Astrocyte (in vitro differentiated cells and primary cell): ENCODE results near the gene BCO2. TPM values are rescaled to one million over a fixed set of nuclear protein-coding genes. Genes with fewer than 3 reads are reported as not detected.

Experiments
- DNase-seq: peaks from one replicate; pipeline ENCODE4 v3.0.0-alpha.2; 2010; ENCODE audit warnings: low read depth
- FAIRE-seq: peaks from 2 replicates; lab custom pipeline; 2011; peaks lifted over from hg19 to GRCh38; lab: Jason Lieb, UNC
- H2AFZ ChIP-seq: 2 replicates; pipeline ENCODE4 v1.6.0; 2012; ENCODE audit warnings: low read depth, low read length, inconsistent platforms
- H3K27ac ChIP-seq: 2 replicates; pipeline ENCODE4 v1.5.1; 2011; ENCODE audit warnings: low read depth, low read length, inconsistent platforms
- H3K27me3 ChIP-seq: 2 replicates; pipeline ENCODE4 v1.6.0; 2011; ENCODE audit warnings: low read length, inconsistent platforms; ENCODE audit not compliant: insufficient read depth
- H3K36me3 ChIP-seq: 2 replicates; pipeline ENCODE4 v1.5.1; 2011; ENCODE audit warnings: low read length, inconsistent platforms; ENCODE audit not compliant: insufficient read depth
- H3K4me1 ChIP-seq: 2 replicates; pipeline ENCODE4 v1.5.1; 2011; ENCODE audit warnings: low read length, inconsistent platforms; ENCODE audit not compliant: insufficient read depth
- H3K4me2 ChIP-seq: 2 replicates; pipeline ENCODE4 v1.6.0; 2012; ENCODE audit warnings: low read length, inconsistent platforms
- H3K4me3 ChIP-seq: 2 replicates; pipeline ENCODE4 v1.5.1; 2011; ENCODE audit warnings: low read depth, mild to moderate bottlenecking, low read length, inconsistent platforms; ENCODE audit not compliant: insufficient read depth
- H3K79me2 ChIP-seq: 2 replicates; pipeline ENCODE4 v1.6.0; 2012; ENCODE audit warnings: mild to moderate bottlenecking, low read length, inconsistent platforms; ENCODE audit not compliant: insufficient read depth
- H3K9ac ChIP-seq: 2 replicates; pipeline ENCODE4 v1.6.0; 2012; ENCODE audit warnings: mild to moderate bottlenecking, low read length, inconsistent platforms
- H3K9me3 ChIP-seq: 2 replicates; pipeline ENCODE4 v1.5.1; 2012; ENCODE audit warnings: low read depth, mild to moderate bottlenecking, low read length, inconsistent platforms; ENCODE audit not compliant: insufficient read depth
- H4K20me1 ChIP-seq: 2 replicates; pipeline ENCODE4 v1.6.0; 2012; ENCODE audit warnings: low read length, inconsistent platforms; ENCODE audit not compliant: insufficient read depth
- H3K27ac Mint-ChIP-seq: one replicate; pipeline ENCODE4 v1.8.0; 2021; ENCODE audit warnings: mild to moderate bottlenecking, mixed read lengths; ENCODE audit not compliant: unreplicated experiment
- H3K27me3 Mint-ChIP-seq: one replicate; pipeline ENCODE4 v1.8.0; 2021; ENCODE audit warnings: low read depth, mixed read lengths; ENCODE audit not compliant: unreplicated experiment
- H3K36me3 Mint-ChIP-seq: one replicate; pipeline ENCODE4 v1.8.0; 2021; ENCODE audit warnings: low read depth, mixed read lengths; ENCODE audit not compliant: unreplicated experiment
- H3K4me1 Mint-ChIP-seq: one replicate; pipeline ENCODE4 v1.8.0; 2021; ENCODE audit warnings: low read depth, mixed read lengths; ENCODE audit not compliant: unreplicated experiment
- H3K4me3 Mint-ChIP-seq: one replicate; pipeline ENCODE4 v1.8.0; 2021; ENCODE audit warnings: mild to moderate bottlenecking, moderate library complexity, mixed read lengths; ENCODE audit not compliant: unreplicated experiment
- H3K9me3 Mint-ChIP-seq: one replicate; pipeline ENCODE4 v1.8.0; 2021; ENCODE audit warnings: mild to moderate bottlenecking, mixed read lengths; ENCODE audit not compliant: unreplicated experiment
- CTCF ChIP-seq: IDR thresholded peaks from 2 replicates; pipeline ENCODE4 v1.5.1; 2011; ENCODE audit warnings: low read depth, mild to moderate bottlenecking, inconsistent platforms, low read length, moderate library complexity; ENCODE audit not compliant: insufficient read depth
- EZH2 ChIP-seq: IDR thresholded peaks from 2 replicates; pipeline ENCODE4 v1.6.1; 2012; ENCODE audit warnings: mild to moderate bottlenecking, low read length, inconsistent platforms; ENCODE audit not compliant: insufficient read depth
- total RNA-seq: library from RNA; stranded (reverse); gene quantifications from 2 replicates; pipeline ENCODE4 v1.2.1, GENCODE V29; 2021

The BCO2 gene
- total RNA-seq, 1 donor from 2014 or later = 0.48 TPM

- no peak for TF ChIP-seq CTCF
- TF ChIP-seq EZH2 = no peak
- Histone ChIP-seq H3K79me2 (peaks cover 6% of the 10 kb centered on the region), H2AFZ (no peak overlapping the region), H3K27me3 (no peaks in the 10 kb centered on the region), H3K27ac (no peak overlapping the region), H3K4me1 (no peaks in the 10 kb centered on the region), H3K4me3 (no peak overlapping the region), H3K36me3 (peaks cover 37% of the 10 kb centered on the region), H4K20me1 (no peaks in the 10 kb centered on the region), H3K9ac (no peak overlapping the region), H3K9me3 (no peaks in the 10 kb centered on the region), H3K4me2 (no peak overlapping the region)
- DNase-seq = no peak
- H3K9me3 Mint-ChIP-seq = no peaks in the 10 kb centered on the region
- peaks cover 36% of the 10 kb centered on the region for H3K36me3 Mint-ChIP-seq
- no peak overlapping the region for H3K27ac Mint-ChIP-seq
- no peak for FAIRE-seq
- no peak overlapping the region for H3K4me3 Mint-ChIP-seq
- H3K27me3 Mint-ChIP-seq = no peaks in the 10 kb centered on the region
- peaks cover 7% of the 10 kb centered on the region for H3K4me1 Mint-ChIP-seq
These were observed 62.1 kb downstream of the BCO2 start for GRCh38 chr11:112237451-112237850.

GRCh38 chr11:112238041-112238440, 62.7 kb downstream of the BCO2 start:
- Histone ChIP-seq H4K20me1 (no peaks in the 10 kb centered on the region), H2AFZ (no peak overlapping the region), H3K4me2 (no peak overlapping the region), H3K36me3 (peaks cover 32% of the 10 kb centered on the region), H3K4me1 (no peaks in the 10 kb centered on the region), H3K79me2 (no peaks in the 10 kb centered on the region), H3K27me3 (no peaks in the 10 kb centered on the region), H3K4me3 (no peak overlapping the region), H3K9ac (no peak overlapping the region), H3K9me3 (no peaks in the 10 kb centered on the region), H3K27ac (no peak overlapping the region)
- Mint-ChIP-seq H3K27ac (no peak overlapping the region), H3K4me1 (peaks cover 7% of the 10 kb centered on the region), H3K36me3 (peaks cover 42% of the 10 kb centered on the region), H3K9me3 (peaks cover 2% of the 10 kb centered on the region), H3K4me3 (no peak overlapping the region), H3K27me3 (no peaks in the 10 kb centered on the region)
- peak; percentile 47 for DNase-seq
- no peak for TF ChIP-seq EZH2
- no peak for TF ChIP-seq CTCF
- no peak for FAIRE-seq

GRCh38 chr11:112241486-112241885, 66.2 kb downstream of the BCO2 start:
- no peak overlapping the region for H3K27ac ChIP-seq
- no peak for FAIRE-seq
- peaks cover 9% of the 10 kb centered on the region for H3K4me1 Mint-ChIP-seq
- H3K27me3 Mint-ChIP-seq = no peaks in the 10 kb centered on the region
- no peak overlapping the region for H2AFZ ChIP-seq
- H3K79me2 ChIP-seq = no peaks in the 10 kb centered on the region
- H3K9me3 Mint-ChIP-seq = peaks cover 2% of the 10 kb centered on the region
- H3K36me3 Mint-ChIP-seq = peaks cover 41% of the 10 kb centered on the region
- H3K4me3 ChIP-seq = no peak overlapping the region
- H3K9ac ChIP-seq = no peak overlapping the region
- no peaks in the 10 kb centered on the region for H3K4me1 ChIP-seq
- no peaks in the 10 kb centered on the region for H3K9me3 ChIP-seq
- peak; percentile 97 for DNase-seq
- peaks cover 18% of the 10 kb centered on the region for H3K36me3 ChIP-seq
- H3K27ac Mint-ChIP-seq = no peak overlapping the region
- TF ChIP-seq CTCF (no peak), EZH2 (no peak)
- H3K4me3 Mint-ChIP-seq = no peak overlapping the region
- no peaks in the 10 kb centered on the region for H4K20me1 ChIP-seq
- no peaks in the 10 kb centered on the region for H3K27me3 ChIP-seq
- H3K4me2 ChIP-seq = no peak overlapping the region
